Epithelial cell of esophagus (primary cell): ENCODE results near the gene SWT1.
"Not testable (repeated sequence)": the region's sequence is repeated elsewhere in the genome, so short reads cannot be mapped to it uniquely, and the experiment has no call there.

Experiments
- DNase-seq: peaks from one replicate; pipeline ENCODE4 v3.0.0; 2010; ENCODE audit warnings: low read depth
- H3K4me3 ChIP-seq: 2 replicates; pipeline ENCODE4 v1.5.1; 2011; ENCODE audit warnings: mild to moderate bottlenecking, low read length, control low read depth
- TF ChIP-seq, protein P1 (sequence below): IDR thresholded peaks from 2 replicates; pipeline ENCODE4 v1.5.1; 2011; ENCODE audit warnings: low read depth, mild to moderate bottlenecking, low read length, control low read depth, inconsistent platforms; ENCODE audit not compliant: insufficient read depth; ENCODE audit errors: missing control alignments

The SWT1 gene

DNA sequence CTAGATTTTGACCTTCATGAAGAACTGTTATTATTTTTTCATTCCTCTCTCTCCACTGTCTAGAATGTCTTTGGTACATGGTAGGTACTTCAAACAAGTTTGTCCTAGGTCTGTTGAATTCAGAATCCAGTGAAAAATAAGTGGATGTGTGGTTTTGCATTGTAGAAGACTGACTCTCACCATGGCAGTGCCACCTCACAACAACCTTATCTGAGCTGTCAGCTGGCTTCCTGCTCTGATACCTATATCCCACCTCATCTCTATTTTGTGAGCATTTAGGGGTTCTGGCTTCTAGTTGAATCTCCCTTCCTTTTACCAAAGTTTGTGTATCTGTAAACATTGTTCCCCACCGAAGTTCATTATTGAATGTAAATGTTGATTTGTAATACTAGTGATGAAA is 9.1 kb downstream of the SWT1 start:
- no peak for DNase-seq
- H3K4me3 ChIP-seq: no peak overlapping the region
- TF ChIP-seq, protein P1, sequence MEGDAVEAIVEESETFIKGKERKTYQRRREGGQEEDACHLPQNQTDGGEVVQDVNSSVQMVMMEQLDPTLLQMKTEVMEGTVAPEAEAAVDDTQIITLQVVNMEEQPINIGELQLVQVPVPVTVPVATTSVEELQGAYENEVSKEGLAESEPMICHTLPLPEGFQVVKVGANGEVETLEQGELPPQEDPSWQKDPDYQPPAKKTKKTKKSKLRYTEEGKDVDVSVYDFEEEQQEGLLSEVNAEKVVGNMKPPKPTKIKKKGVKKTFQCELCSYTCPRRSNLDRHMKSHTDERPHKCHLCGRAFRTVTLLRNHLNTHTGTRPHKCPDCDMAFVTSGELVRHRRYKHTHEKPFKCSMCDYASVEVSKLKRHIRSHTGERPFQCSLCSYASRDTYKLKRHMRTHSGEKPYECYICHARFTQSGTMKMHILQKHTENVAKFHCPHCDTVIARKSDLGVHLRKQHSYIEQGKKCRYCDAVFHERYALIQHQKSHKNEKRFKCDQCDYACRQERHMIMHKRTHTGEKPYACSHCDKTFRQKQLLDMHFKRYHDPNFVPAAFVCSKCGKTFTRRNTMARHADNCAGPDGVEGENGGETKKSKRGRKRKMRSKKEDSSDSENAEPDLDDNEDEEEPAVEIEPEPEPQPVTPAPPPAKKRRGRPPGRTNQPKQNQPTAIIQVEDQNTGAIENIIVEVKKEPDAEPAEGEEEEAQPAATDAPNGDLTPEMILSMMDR: no peak

DNA sequence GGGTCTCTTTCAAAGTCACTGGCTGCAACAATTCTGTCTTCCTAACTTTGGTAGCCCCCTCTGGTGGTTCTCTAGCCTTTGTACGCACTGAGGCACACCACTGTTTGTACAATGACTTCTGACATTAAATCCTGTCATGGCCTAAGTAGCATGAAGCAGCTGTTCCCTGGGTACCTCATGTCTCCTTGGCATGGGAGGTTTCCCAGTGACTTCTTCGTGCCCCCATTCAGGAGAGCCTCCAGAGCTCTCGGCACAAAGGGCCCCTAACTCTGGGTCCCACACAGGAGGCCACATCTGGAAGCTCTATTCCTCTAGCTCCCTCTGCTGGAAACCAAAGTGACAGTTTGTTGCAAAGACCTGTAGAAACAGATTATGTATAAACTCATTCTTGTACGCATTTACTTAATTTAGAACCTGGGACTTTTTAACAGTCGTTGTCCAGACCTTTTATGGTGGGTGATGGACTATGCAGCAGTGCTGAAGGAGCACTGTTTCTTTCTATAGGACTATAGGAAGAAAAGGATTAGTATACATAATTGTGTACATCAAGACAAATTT is 13.4 kb downstream of the SWT1 start:
- peak; percentile 62 for DNase-seq
- H3K4me3 ChIP-seq: no peak overlapping the region
- TF ChIP-seq, protein P1: peak; percentile 75

DNA sequence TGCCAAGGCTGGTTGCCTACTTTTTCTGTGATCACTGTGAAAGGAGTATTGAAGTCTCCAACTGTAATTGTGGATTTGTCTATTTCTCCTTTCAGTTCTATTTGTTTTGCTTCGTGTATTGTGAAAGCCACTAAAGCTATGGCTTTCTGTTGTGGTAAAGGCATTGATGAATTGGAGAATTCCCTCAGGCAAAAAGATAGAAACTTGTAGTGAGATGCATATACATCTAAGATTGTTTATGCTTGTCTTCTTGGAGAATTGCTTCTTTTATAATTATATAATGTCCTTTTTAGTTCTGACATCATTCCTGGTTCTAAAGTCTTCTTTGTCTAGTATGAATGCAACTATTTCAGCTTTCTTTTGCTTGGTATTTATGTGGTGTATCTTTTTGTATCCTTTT is 36.8 kb downstream of the SWT1 start:
- TF ChIP-seq, protein P1: no peak
- no peak overlapping the region for H3K4me3 ChIP-seq

DNA sequence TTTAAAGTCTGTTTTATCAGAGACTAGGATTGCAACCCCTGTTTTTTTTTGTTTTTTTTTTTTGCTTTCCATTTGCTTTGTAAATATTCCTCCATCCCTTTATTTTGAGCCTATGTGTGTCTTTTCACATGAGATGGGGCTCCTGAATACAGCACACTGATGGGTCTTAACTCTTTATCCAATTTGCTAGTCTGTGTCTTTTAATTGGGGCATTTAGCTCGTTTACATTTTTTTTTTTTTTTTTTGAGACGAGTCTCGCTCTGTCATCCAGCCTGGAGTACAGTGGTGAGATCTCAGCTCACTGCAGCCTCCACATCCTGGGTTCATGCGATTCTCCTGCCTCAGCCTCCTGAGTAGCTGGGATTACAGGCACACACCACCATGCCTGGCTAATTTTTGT is 41.7 kb downstream of the SWT1 start:
- not testable (repeated sequence) for DNase-seq, H3K4me3 ChIP-seq

More for the DNA sequence above, 36.8 kb downstream of the SWT1 start:
- no peak for DNase-seq

DNA sequence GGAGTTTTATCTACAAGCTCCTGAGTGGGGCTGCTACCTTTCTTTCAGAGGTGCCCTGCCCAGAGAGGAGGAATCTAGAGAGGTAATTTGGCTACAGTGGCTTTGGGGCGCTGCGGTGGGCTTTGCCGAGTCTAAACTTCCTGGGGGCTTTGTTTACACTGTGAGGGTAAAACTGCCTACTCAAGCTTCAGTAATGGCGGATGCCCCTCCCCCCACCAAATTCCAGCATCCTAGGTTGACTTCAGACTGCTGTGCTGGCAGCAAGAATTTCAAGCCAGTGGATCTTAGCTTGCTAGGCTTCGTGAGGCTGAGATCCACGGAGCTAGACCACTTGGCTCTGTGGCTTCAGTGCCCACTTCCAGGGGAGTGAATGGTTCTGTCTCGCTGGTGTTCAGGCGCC is 43.9 kb downstream of the SWT1 start:
- H3K4me3 ChIP-seq: no peak overlapping the region
- TF ChIP-seq, protein P1: no peak
- no peak for DNase-seq

DNA sequence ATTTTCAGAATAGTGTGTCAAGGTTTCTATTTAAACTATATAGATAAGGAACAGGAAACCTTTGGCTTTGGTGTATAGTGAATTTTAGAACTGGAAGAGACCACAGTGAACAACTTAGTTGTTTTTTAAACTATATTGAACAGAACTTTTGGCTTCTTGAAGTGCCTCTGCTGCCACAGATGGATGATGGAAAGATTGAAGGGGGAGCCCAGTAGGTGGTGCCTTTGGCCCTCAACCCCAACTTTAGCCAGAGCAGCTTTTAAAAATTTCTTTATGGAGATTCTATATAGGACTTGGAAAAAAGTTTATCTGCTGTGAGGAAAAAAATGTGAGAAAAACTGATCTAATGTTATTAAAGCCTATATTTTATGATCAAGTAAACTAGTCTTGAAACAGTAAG is 50.2 kb downstream of the SWT1 start:
- H3K4me3 ChIP-seq: no peak overlapping the region
- TF ChIP-seq, protein P1: no peak
- DNase-seq: no peak

DNA sequence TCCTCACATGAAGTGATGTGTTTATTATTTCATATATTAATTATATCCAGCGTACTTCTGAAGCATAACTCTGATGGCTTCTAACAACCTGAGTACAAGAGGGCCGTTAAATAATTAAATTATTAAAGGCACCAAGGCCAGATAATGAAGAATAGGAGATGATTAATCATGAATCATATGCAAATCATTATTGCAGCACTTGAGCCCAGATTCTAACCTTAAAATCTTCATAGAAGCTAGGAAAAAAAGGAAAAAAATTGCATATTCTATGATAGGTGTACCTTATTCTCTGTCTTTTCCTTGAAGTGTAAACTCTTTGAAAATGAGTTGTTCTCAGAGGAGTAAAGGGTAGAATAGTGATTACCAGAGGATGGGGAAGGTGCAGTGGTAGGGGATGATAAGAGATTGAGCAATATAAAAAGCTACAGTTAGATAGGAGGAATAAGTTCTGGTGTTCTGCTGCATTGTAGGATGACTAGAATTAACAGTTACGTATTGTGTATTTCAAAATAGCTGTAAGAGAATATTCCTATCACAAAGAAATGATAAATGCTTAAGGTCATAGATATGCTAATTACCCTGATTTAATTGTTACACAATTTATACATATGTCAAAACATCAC is 51.1 kb downstream of the SWT1 start:
- no peak overlapping the region for H3K4me3 ChIP-seq
- peak; percentile 49 for DNase-seq
- TF ChIP-seq, protein P1: no peak
